ENCODE measurements around the gene FAM237B. TPM values are rescaled to one million over a fixed set of nuclear protein-coding genes. Genes with fewer than 3 reads are reported as not detected.
"Not testable (repeated sequence)": the region's sequence is repeated elsewhere in the genome, so short reads cannot be mapped to it uniquely, and the experiment has no call there.

Gene FAM237B
- total RNA-seq (not detected), total RNA-seq (0 reads per million in 29 experiments)
- not detected for total RNA-seq (2013)

- Histone ChIP-seq H3K27me3 (replicated peaks in 1 of 2; ENCODE audit: control insufficient read depth in 2 of 2, extremely low read depth in 1 of 2, insufficient read depth in 2 of 2, low read length in 1 of 2) (peaks cover 12 to 16% of the 10 kb centered on the region in 2 experiments), H3K4me3 (ENCODE audit: control insufficient read depth in 1 of 2, extremely low read depth in 1 of 2, low read length in 1 of 2) (no peak within 1 kb of the TSS), H3K27ac (ENCODE audit: low read length) (no peak within 1 kb of the TSS), H3K9me3 (no peaks in the 10 kb centered on the region), H3K4me1 (ENCODE audit: control insufficient read depth in 1 of 2, extremely low read depth in 1 of 2, insufficient read depth in 2 of 2, low read length in 2 of 2) (no peaks in the 10 kb centered on the region), H3K36me3 (ENCODE audit: control insufficient read depth in 2 of 2, extremely low read depth in 1 of 2, insufficient read depth in 1 of 2, low read length in 1 of 2) (no peaks in the 10 kb centered on the region)
- Mint-ChIP-seq H3K27ac (no peak within 1 kb of the TSS), H3K9me3 (no peaks in the 10 kb centered on the region), H3K4me1 (peaks cover 11 to 14% (median 11%) of the 10 kb centered on the region in 3 donors), H3K4me3 (peak within 1 kb of the TSS in 1 of 3 donors; percentile 37), H3K27me3 (peaks cover 48 to 54% of the 10 kb centered on the region in 2 donors), H3K36me3 (no peaks in the 10 kb centered on the region)
- ATAC-seq (replicated peaks in 1 of 4) = no peak
- ChIA-PET POLR2A (no interaction called here), CTCF (no interaction called here)
- 8% methylated on average over 62 of the region's 62 CpGs for WGBS (ENCODE audit: insufficient coverage)
- DNase-seq = no peak
Measured at GRCh38 chr7:90320801-90321494, at the start of gene FAM237B. FAM237B (minus strand) TSS chr7:90321304; CDS start chr7:90319748, 1,556 bp downstream.

- peak overlapping the region in 1 of 3 donors; percentile 0 for H3K4me3 Mint-ChIP-seq
- peak overlapping the region in 1 of 2 donors; percentile 7 for H3K27ac Mint-ChIP-seq
- H3K36me3 Mint-ChIP-seq = peaks cover 61% of the 10 kb centered on the region
- no peaks in the 10 kb centered on the region for H3K9me3 ChIP-seq
- no peak overlapping the region for H3K4me3 ChIP-seq (ENCODE audit: control insufficient read depth in 1 of 2, extremely low read depth in 1 of 2, low read length in 1 of 2)
- H3K27ac ChIP-seq (ENCODE audit: low read length) = no peak overlapping the region
- H3K4me1 Mint-ChIP-seq = peaks cover 51 to 61% (median 55%) of the 10 kb centered on the region in 3 donors
- H3K9me3 Mint-ChIP-seq = peaks cover 0 to 6% (median 5%) of the 10 kb centered on the region in 3 donors
- DNase-seq = no peak
- H3K4me1 ChIP-seq (ENCODE audit: control insufficient read depth in 1 of 2, extremely low read depth in 1 of 2, insufficient read depth in 2 of 2, low read length in 2 of 2) = peaks cover 5 to 7% of the 10 kb centered on the region in 2 experiments
- ATAC-seq (replicated peaks in 1 of 4) = no peak
- CTCF ChIA-PET = interaction anchor here in 1 of 2 donors (0.6 kb wide), 1 partner anchor 194 kb away, joined by 5 read pairs; no protein-coding TSS in a partner anchor
- no peaks in the 10 kb centered on the region for H3K27me3 Mint-ChIP-seq
- POLR2A ChIA-PET = no interaction called here
- no peaks in the 10 kb centered on the region for H3K27me3 ChIP-seq (replicated peaks in 1 of 2; ENCODE audit: control insufficient read depth in 2 of 2, extremely low read depth in 1 of 2, insufficient read depth in 2 of 2, low read length in 1 of 2)
- H3K36me3 ChIP-seq (ENCODE audit: control insufficient read depth in 2 of 2, extremely low read depth in 1 of 2, insufficient read depth in 1 of 2, low read length in 1 of 2) = peaks cover 0 to 21% of the 10 kb centered on the region in 2 donors
Measured at GRCh38 chr7:90351987-90352386, 30.9 kb upstream of the FAM237B start.

- peaks cover 13 to 18% of the 10 kb centered on the region in 2 experiments for H3K4me1 ChIP-seq (ENCODE audit: control insufficient read depth in 1 of 2, extremely low read depth in 1 of 2, insufficient read depth in 2 of 2, low read length in 2 of 2)
- H3K36me3 ChIP-seq (ENCODE audit: control insufficient read depth in 2 of 2, extremely low read depth in 1 of 2, insufficient read depth in 1 of 2, low read length in 1 of 2); H3K4me3 ChIP-seq (ENCODE audit: control insufficient read depth in 1 of 2, extremely low read depth in 1 of 2, low read length in 1 of 2); H3K9me3 ChIP-seq; CTCF ChIA-PET; H3K27me3 ChIP-seq (replicated peaks in 1 of 2; ENCODE audit: control insufficient read depth in 2 of 2, extremely low read depth in 1 of 2, insufficient read depth in 2 of 2, low read length in 1 of 2); H3K27ac ChIP-seq (ENCODE audit: low read length); H3K27ac Mint-ChIP-seq; POLR2A ChIA-PET; ATAC-seq (replicated peaks in 1 of 4); DNase-seq; H3K27me3 Mint-ChIP-seq; H3K9me3 Mint-ChIP-seq: not testable (repeated sequence)
- peaks cover 43% of the 10 kb centered on the region for H3K36me3 Mint-ChIP-seq
- no CpG with 5 or more reads among the region's 3 CpGs for WGBS (ENCODE audit: insufficient coverage)
- H3K4me1 Mint-ChIP-seq = peaks cover 62 to 70% (median 67%) of the 10 kb centered on the region in 3 donors
- peak overlapping the region in 1 of 3 donors; percentile 24 for H3K4me3 Mint-ChIP-seq
Measured at GRCh38 chr7:90350032-90350431, 28.9 kb upstream of the FAM237B start.

GRCh38 chr7:90349305-90349704, 28.2 kb upstream of the FAM237B start:
- no peak for DNase-seq
- peaks cover 0 to 7% of the 10 kb centered on the region in 2 donors for H3K36me3 ChIP-seq (ENCODE audit: control insufficient read depth in 2 of 2, extremely low read depth in 1 of 2, insufficient read depth in 1 of 2, low read length in 1 of 2)
- ChIA-PET CTCF (no interaction called here), POLR2A (no interaction called here)
- H3K9me3 ChIP-seq = no peaks in the 10 kb centered on the region
- no peak overlapping the region for H3K4me3 ChIP-seq (ENCODE audit: control insufficient read depth in 1 of 2, extremely low read depth in 1 of 2, low read length in 1 of 2)
- no peak for ATAC-seq (replicated peaks in 1 of 4)
- Mint-ChIP-seq H3K27me3 (no peaks in the 10 kb centered on the region), H3K27ac (no peak overlapping the region), H3K4me3 (no peak overlapping the region), H3K36me3 (peaks cover 40% of the 10 kb centered on the region), H3K9me3 (no peaks in the 10 kb centered on the region), H3K4me1 (peaks cover 64 to 74% (median 69%) of the 10 kb centered on the region in 3 donors)
- H3K4me1 ChIP-seq (ENCODE audit: control insufficient read depth in 1 of 2, extremely low read depth in 1 of 2, insufficient read depth in 2 of 2, low read length in 2 of 2) = peaks cover 13 to 19% of the 10 kb centered on the region in 2 experiments
- H3K27me3 ChIP-seq (replicated peaks in 1 of 2; ENCODE audit: control insufficient read depth in 2 of 2, extremely low read depth in 1 of 2, insufficient read depth in 2 of 2, low read length in 1 of 2) = no peaks in the 10 kb centered on the region
- no peak overlapping the region for H3K27ac ChIP-seq (ENCODE audit: low read length)
- WGBS (ENCODE audit: insufficient coverage) = 93% methylated on average over 3 of the region's 4 CpGs

GRCh38 chr7:90347759-90348158, 26.7 kb upstream of the FAM237B start:
- WGBS (ENCODE audit: insufficient coverage) = 80% methylated on average over 4 of the region's 4 CpGs
- ChIA-PET CTCF (interaction anchor here in 1 of 2 donors (0.6 kb wide), 1 partner anchor 33 kb away, joined by 4 read pairs; no protein-coding TSS in a partner anchor), POLR2A (no interaction called here)
- Mint-ChIP-seq H3K9me3 (no peaks in the 10 kb centered on the region), H3K4me1 (peaks cover 58 to 68% (median 66%) of the 10 kb centered on the region in 3 donors), H3K36me3 (peaks cover 30% of the 10 kb centered on the region), H3K4me3 (peak overlapping the region; percentile 93 to 95 (median 95)), H3K27me3 (no peaks in the 10 kb centered on the region), H3K27ac (no peak overlapping the region)
- ATAC-seq (replicated peaks in 1 of 4) (no peak), DNase-seq (no peak)
- H3K9me3 ChIP-seq = no peaks in the 10 kb centered on the region
- H3K4me3 ChIP-seq (ENCODE audit: control insufficient read depth in 1 of 2, extremely low read depth in 1 of 2, low read length in 1 of 2) = no peak overlapping the region
- H3K4me1 ChIP-seq (ENCODE audit: control insufficient read depth in 1 of 2, extremely low read depth in 1 of 2, insufficient read depth in 2 of 2, low read length in 2 of 2) = peaks cover 13 to 19% of the 10 kb centered on the region in 2 experiments
- H3K36me3 ChIP-seq (ENCODE audit: control insufficient read depth in 2 of 2, extremely low read depth in 1 of 2, insufficient read depth in 1 of 2, low read length in 1 of 2) = peaks cover 0 to 3% of the 10 kb centered on the region in 2 donors
- no peaks in the 10 kb centered on the region for H3K27me3 ChIP-seq (replicated peaks in 1 of 2; ENCODE audit: control insufficient read depth in 2 of 2, extremely low read depth in 1 of 2, insufficient read depth in 2 of 2, low read length in 1 of 2)
- H3K27ac ChIP-seq (ENCODE audit: low read length) = no peak overlapping the region

- Histone ChIP-seq H3K4me3 (ENCODE audit: control insufficient read depth in 1 of 2, extremely low read depth in 1 of 2, low read length in 1 of 2) (peak within 1 kb of the TSS; percentile 86 to 90), H3K4me1 (ENCODE audit: control insufficient read depth in 1 of 2, extremely low read depth in 1 of 2, insufficient read depth in 2 of 2, low read length in 2 of 2) (peaks cover 13 to 19% of the 10 kb centered on the region in 2 experiments), H3K36me3 (ENCODE audit: control insufficient read depth in 2 of 2, extremely low read depth in 1 of 2, insufficient read depth in 1 of 2, low read length in 1 of 2) (peaks cover 0 to 3% of the 10 kb centered on the region in 2 donors), H3K27ac (ENCODE audit: low read length) (peak within 1 kb of the TSS; percentile 94), H3K27me3 (replicated peaks in 1 of 2; ENCODE audit: control insufficient read depth in 2 of 2, extremely low read depth in 1 of 2, insufficient read depth in 2 of 2, low read length in 1 of 2) (no peaks in the 10 kb centered on the region), H3K9me3 (no peaks in the 10 kb centered on the region)
- CTCF ChIA-PET = interaction anchor here (0.6 to 1.7 kb wide), 9 partner anchors 30 to 1576 kb away, joined by 3 to 9 read pairs (median 3); partner anchors contain the start of genes CLDN12 (in 1 of the 2) and STEAP1 (in 1 of the 2)
- Mint-ChIP-seq H3K27ac (peak within 1 kb of the TSS; percentile 97 to 99), H3K9me3 (no peaks in the 10 kb centered on the region), H3K36me3 (peaks cover 19% of the 10 kb centered on the region), H3K27me3 (no peaks in the 10 kb centered on the region), H3K4me3 (peak within 1 kb of the TSS; percentile 93 to 95 (median 95)), H3K4me1 (peaks cover 50 to 57% (median 56%) of the 10 kb centered on the region in 3 donors)
- ATAC-seq (replicated peaks in 1 of 4) (peak; percentile 92 to 99 (median 96)), DNase-seq (peak; percentile 88 to 99 (median 94))
- 0% methylated on average over 18 of the region's 37 CpGs for WGBS (ENCODE audit: insufficient coverage)
- POLR2A ChIA-PET = interaction anchor here in 1 of 2 donors (0.5 to 1.4 kb wide), 2 partner anchors 57 to 1646 kb away, joined by 4 to 16 read pairs; partner anchors contain the start of gene CLDN12
Measured at GRCh38 chr7:90346336-90347125, 25.4 kb upstream of the FAM237B start, which contains the start of gene GTPBP10. GTPBP10 (plus strand) TSS chr7:90346716; CDS start chr7:90346742, 26 bp downstream.
